Measurements from ENCODE around the gene OR11A1. TPM values are rescaled to one million over a fixed set of nuclear protein-coding genes. Genes with fewer than 3 reads are reported as not detected.

OR11A1 gene
- total RNA-seq, 1 donor from 2014 or later = not detected

GRCh38 chr6:29479560-29479959 lies 22.7 kb upstream of the OR11A1 start:
- TF ChIP-seq, protein P1, sequence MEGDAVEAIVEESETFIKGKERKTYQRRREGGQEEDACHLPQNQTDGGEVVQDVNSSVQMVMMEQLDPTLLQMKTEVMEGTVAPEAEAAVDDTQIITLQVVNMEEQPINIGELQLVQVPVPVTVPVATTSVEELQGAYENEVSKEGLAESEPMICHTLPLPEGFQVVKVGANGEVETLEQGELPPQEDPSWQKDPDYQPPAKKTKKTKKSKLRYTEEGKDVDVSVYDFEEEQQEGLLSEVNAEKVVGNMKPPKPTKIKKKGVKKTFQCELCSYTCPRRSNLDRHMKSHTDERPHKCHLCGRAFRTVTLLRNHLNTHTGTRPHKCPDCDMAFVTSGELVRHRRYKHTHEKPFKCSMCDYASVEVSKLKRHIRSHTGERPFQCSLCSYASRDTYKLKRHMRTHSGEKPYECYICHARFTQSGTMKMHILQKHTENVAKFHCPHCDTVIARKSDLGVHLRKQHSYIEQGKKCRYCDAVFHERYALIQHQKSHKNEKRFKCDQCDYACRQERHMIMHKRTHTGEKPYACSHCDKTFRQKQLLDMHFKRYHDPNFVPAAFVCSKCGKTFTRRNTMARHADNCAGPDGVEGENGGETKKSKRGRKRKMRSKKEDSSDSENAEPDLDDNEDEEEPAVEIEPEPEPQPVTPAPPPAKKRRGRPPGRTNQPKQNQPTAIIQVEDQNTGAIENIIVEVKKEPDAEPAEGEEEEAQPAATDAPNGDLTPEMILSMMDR (conservative IDR thresholded peaks at IDR 0.05) = no peak
- peaks cover 11% of the 10 kb centered on the region for H3K27me3 Mint-ChIP-seq
- no peaks in the 10 kb centered on the region for H3K4me1 Mint-ChIP-seq (ENCODE audit: unreplicated experiment)
- H3K9me3 Mint-ChIP-seq = no peaks in the 10 kb centered on the region
- H3K27ac Mint-ChIP-seq = no peak overlapping the region
- no peak for DNase-seq (ENCODE audit: extremely low spot score, unreplicated experiment)
- H3K4me3 Mint-ChIP-seq = no peak overlapping the region
- H3K36me3 Mint-ChIP-seq = no peaks in the 10 kb centered on the region

- H3K27me3 Mint-ChIP-seq = peaks cover 11% of the 10 kb centered on the region
- no peaks in the 10 kb centered on the region for H3K4me1 Mint-ChIP-seq (ENCODE audit: unreplicated experiment)
- TF ChIP-seq, protein P1 (conservative IDR thresholded peaks at IDR 0.05) = no peak
- no peak overlapping the region for H3K4me3 Mint-ChIP-seq
- DNase-seq (ENCODE audit: extremely low spot score, unreplicated experiment) = no peak
- no peaks in the 10 kb centered on the region for H3K36me3 Mint-ChIP-seq
- no peak overlapping the region for H3K27ac Mint-ChIP-seq
- H3K9me3 Mint-ChIP-seq = no peaks in the 10 kb centered on the region
Measured at GRCh38 chr6:29478740-29479139, 21.9 kb upstream of the OR11A1 start.

- H3K9me3 Mint-ChIP-seq = no peaks in the 10 kb centered on the region
- TF ChIP-seq, protein P1 (conservative IDR thresholded peaks at IDR 0.05) = no peak
- no peak overlapping the region for H3K4me3 Mint-ChIP-seq
- no peaks in the 10 kb centered on the region for H3K36me3 Mint-ChIP-seq
- no peaks in the 10 kb centered on the region for H3K4me1 Mint-ChIP-seq (ENCODE audit: unreplicated experiment)
- H3K27ac Mint-ChIP-seq = no peak overlapping the region
- H3K27me3 Mint-ChIP-seq = peaks cover 10% of the 10 kb centered on the region
- no peak for DNase-seq (ENCODE audit: extremely low spot score, unreplicated experiment)
Measured at GRCh38 chr6:29477923-29478450, 21.1 kb upstream of the OR11A1 start.

DNA sequence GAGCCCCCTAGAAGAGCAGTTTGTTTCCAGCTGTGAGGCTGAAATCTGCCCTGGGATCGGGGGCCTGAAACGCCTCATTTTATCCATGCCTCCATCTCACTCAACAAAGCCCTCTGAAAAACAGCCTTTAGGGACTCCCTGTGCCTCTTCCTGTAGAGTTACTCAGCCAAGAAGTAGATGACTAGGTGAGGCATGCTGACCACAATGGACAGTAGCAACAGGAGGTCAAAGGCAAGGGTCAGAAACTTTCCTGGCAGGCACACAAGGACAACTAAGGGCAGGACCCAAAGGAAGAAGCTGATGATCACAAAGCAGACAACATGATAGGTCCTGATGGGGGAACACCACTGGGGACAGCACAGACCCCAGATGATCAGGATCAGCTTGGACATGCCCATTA lies 18.1 kb upstream of the OR11A1 start:
- no peak for DNase-seq (ENCODE audit: extremely low spot score, unreplicated experiment)
- H3K36me3 Mint-ChIP-seq = no peaks in the 10 kb centered on the region

DNA sequence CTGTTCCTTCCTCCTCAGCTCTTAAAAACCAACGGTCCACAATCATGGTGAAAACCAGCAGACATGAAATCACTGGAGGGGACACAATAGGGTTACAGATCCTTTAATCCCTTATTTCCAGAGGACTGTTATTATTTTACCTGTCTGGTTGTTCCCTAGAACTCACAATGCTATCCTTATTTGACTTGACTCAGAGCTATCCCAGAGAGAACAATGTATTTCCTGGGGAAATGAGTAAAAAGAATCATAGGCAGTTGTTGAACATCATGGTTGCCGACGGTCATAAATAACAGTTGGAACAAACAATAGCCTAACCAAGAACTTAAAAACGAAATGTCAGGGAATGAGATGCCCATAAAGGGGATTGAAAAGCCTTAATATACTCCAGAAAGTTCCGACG lies 9.4 kb upstream of the OR11A1 start:
- no peak for DNase-seq (ENCODE audit: extremely low spot score, unreplicated experiment)
- H3K4me3 Mint-ChIP-seq = no peak overlapping the region

More for the DNA sequence above, 18.1 kb upstream of the OR11A1 start:
- TF ChIP-seq, protein P1 (conservative IDR thresholded peaks at IDR 0.05) = no peak
- Mint-ChIP-seq H3K27me3 (peaks cover 18% of the 10 kb centered on the region), H3K27ac (no peak overlapping the region), H3K4me1 (ENCODE audit: unreplicated experiment) (no peaks in the 10 kb centered on the region), H3K9me3 (no peaks in the 10 kb centered on the region), H3K4me3 (no peak overlapping the region)

More for the DNA sequence above, 9.4 kb upstream of the OR11A1 start:
- no peaks in the 10 kb centered on the region for H3K36me3 Mint-ChIP-seq
- no peak overlapping the region for H3K27ac Mint-ChIP-seq
- no peaks in the 10 kb centered on the region for H3K9me3 Mint-ChIP-seq
- TF ChIP-seq, protein P1 (conservative IDR thresholded peaks at IDR 0.05) = no peak
- peaks cover 17% of the 10 kb centered on the region for H3K27me3 Mint-ChIP-seq
- H3K4me1 Mint-ChIP-seq (ENCODE audit: unreplicated experiment) = no peaks in the 10 kb centered on the region
